ENCODE results near the gene SATB1.

- no peak for TF ChIP-seq CEBPB (IDR thresholded peaks at IDR 0.05; ENCODE audit: low read depth, low read length)
- TF ChIP-seq CTCF (conservative IDR thresholded peaks at IDR 0.05; ENCODE audit: low read depth, low read length) = no peak
- no peak for TF ChIP-seq RFX5 (IDR thresholded peaks at IDR 0.05; ENCODE audit: low read depth, low read length)
- no peak for TF ChIP-seq RCOR1 (IDR thresholded peaks at IDR 0.05; ENCODE audit: insufficient replicate concordance, low read length)
These were observed 54.5 kb downstream of the SATB1 start for GRCh38 chr3:18370672-18371071.

All from IMR-90 (cell line).